H1 (cell line): Measurements from ENCODE around the gene NFKBIZ.

Source experiments
- CTCF ChIP-seq, 3 experiments: IDR thresholded peaks; 1 replicate in 2 of 3; 2 replicates in 1 of 3; pipeline versions ENCODE4 v1.5.1 to v1.6.1; 2011; ENCODE audit warnings: low read length in 3 of 3, mild to moderate bottlenecking in 3 of 3, inconsistent platforms in 2 of 3, low read depth in 1 of 3, moderate library complexity in 1 of 3; ENCODE audit not compliant: insufficient read depth in 1 of 3; ENCODE audit errors: control extremely low read depth in 1 of 3
- POLR2A ChIP-seq, 2 experiments: IDR thresholded peaks; 1 replicate in 1 of 2; 2 replicates in 1 of 2; pipeline ENCODE4 v1.6.1; 2011; ENCODE audit warnings: low read depth in 2 of 2, low read length in 2 of 2, mild to moderate bottlenecking in 2 of 2; ENCODE audit errors: control extremely low read depth in 1 of 2
- POLR2AphosphoS5 ChIP-seq: IDR thresholded peaks from 2 replicates; pipeline ENCODE4 v1.6.1; 2011; ENCODE audit warnings: low read depth, low read length
- RXRA ChIP-seq: IDR thresholded peaks from 2 replicates; pipeline ENCODE4 v1.6.1; 2011; ENCODE audit warnings: low read depth, mild to moderate bottlenecking, low read length, moderate library complexity; ENCODE audit not compliant: insufficient read depth
- SP1 ChIP-seq: IDR thresholded peaks from 2 replicates; pipeline ENCODE4 v1.6.1; 2011; ENCODE audit warnings: low read depth, low read length
- YY1 ChIP-seq: IDR thresholded peaks from 2 replicates; pipeline ENCODE4 v1.6.1; 2011; ENCODE audit warnings: low read depth, mild to moderate bottlenecking, low read length
- ZNF274 ChIP-seq: IDR thresholded peaks from 2 replicates; pipeline ENCODE4 v1.7.0; 2012; ENCODE audit warnings: low read length, borderline replicate concordance; ENCODE audit errors: extremely low read depth

- TF ChIP-seq YY1 (no peak), CTCF (IDR thresholded peaks at IDR 0.05; ENCODE audit: control extremely low read depth in 1 of 3, insufficient read depth in 1 of 3, low read depth in 1 of 3, low read length in 3 of 3) (no peak), RXRA (no peak), POLR2AphosphoS5 (no peak), ZNF274 (no peak), POLR2A (IDR thresholded peaks at IDR 0.05; ENCODE audit: control extremely low read depth in 1 of 2, low read depth in 2 of 2, low read length in 2 of 2) (no peak), SP1 (no peak)
These were observed 48.7 kb downstream of the NFKBIZ start for GRCh38 chr3:101898039-101898438.
